SK-MEL-5 (cell line): ENCODE data around the gene SYN1. TPM values are rescaled to one million over a fixed set of nuclear protein-coding genes. Genes with fewer than 3 reads are reported as not detected.

Experiments used
- DNase-seq: peaks from one replicate; pipeline ENCODE4 v3.0.0-alpha.2; 2016; ENCODE audit warnings: low read depth, low spot score
- in situ Hi-C: cut with HindIII; loops from 2 replicates; pipeline ENCODE4 v1.10.0; 2016; ENCODE audit warnings: low sequenced_read_pairs, high pct_unique_total_duplicates, low pct_unique_long_range_greater_than_20kb
- total RNA-seq: library from RNA; depleted of rRNA; stranded (reverse); fragments of >200 nt; shearing (Covaris generic); gene quantifications from 2 replicates; pipeline ENCODE4 v1.2.3, GENCODE V29; 2014

The SYN1 gene
- total RNA-seq, 1 experiment from 2014 or later = 0.05 TPM

GRCh38 chrX:47564438-47565085 lies 55.1 kb downstream of the SYN1 start:
- in situ Hi-C loops = no loop called here

GRCh38 chrX:47563801-47564315 lies 55.8 kb downstream of the SYN1 start:
- in situ Hi-C loops = no loop called here

More at GRCh38 chrX:47564438-47565085, 55.1 kb downstream of the SYN1 start:
- no peak for DNase-seq

DNA sequence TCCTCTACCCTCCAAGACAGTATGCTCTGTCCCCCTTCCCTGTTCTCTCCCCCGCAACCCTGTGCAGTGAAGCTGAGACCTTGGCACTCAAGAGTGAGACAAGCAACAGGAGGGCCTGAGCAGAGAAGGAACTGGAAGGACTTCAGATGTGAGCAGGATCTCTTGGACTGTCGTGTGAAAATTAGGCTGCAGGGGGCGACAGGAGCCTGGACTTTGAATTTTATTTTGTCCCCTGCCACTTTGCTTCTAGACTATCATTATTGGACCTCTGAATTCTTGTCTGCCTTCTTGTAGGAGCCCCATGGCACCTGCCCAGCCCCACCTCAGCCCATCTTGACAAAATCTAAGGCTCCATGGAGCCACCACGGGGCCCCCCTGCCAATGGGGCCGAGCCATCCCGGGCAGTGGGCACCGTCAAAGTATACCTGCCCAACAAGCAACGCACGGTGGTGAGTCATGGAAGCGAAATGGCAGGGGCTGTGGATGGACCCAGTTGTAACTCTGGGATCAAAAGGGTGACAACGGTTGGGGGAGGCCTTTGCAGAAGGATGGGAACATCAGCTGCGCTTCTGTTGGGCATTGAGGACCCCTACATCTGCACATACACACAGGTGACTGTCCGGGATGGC lies 56.9 kb downstream of the SYN1 start:
- in situ Hi-C loops = no loop called here
- peak; percentile 58 for DNase-seq

More at GRCh38 chrX:47563801-47564315, 55.8 kb downstream of the SYN1 start:
- no peak for DNase-seq

DNA sequence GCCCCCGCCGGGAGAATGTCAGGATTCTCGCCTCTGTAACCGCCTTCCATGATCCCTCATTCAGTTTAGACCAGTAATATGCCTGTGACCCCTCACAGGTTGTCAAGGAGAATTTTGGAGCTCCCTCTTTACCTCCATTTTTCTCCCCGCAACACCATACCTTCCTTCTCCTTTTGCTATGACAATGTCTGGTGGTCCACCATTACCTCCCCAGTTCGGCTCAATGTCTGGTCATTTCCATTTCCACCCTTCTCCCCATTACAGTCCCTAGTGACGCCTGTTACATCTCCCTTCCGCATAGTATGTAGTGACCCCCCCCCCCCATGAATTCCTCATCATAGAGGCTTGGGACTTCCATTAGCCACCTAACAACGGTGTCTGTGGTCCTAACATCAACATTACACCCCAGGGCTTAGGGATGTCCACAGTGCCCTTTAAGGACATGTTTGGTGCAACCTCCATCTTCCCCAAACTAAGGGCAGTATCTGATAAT lies 58.0 kb downstream of the SYN1 start:
- in situ Hi-C loops = no loop called here
- DNase-seq = no peak

DNA sequence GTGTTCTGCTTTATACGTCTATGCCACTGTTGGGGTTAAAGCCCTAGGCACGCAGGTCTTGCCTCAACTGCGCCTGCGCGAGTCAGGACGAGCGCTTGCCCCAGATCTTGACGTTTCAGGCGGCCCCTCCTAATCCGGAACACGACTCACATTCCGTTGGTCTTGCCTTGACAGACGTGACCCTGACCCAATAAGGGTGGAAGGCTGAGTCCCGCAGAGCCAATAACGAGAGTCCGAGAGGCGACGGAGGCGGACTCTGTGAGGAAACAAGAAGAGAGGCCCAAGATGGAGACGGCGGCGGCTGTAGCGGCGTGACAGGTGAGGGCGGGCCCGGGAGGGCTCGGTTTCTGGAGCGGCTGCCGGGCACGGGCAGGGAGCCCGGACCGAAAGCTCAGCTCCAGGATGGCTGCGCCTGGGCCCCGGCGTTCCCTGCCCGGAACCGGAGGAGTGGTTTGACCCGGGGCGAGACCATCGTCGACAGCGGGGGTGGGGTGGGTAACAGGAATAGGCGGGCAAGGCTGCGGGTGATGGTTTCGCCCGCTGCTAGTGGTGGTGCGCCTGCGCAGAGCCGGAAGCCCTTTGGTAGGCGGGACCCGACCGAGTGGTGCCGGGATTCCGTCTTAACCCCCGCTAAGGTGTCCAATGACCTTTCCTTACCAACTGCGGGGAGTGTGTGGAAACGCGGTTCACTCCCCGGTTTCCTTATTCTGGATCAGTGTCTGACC lies 58.6 kb downstream of the SYN1 start, which contains the start of gene ARAF:
TSS of gene ARAF (plus strand) at position 272 of the 725 bp plus-strand sequence. CDS start 1,763 bp downstream, outside the sequence.
- in situ Hi-C loops = no loop called here

GRCh38 chrX:47560179-47560933 lies 59.3 kb downstream of the SYN1 start:
- DNase-seq = no peak
- in situ Hi-C loops = no loop called here

More for the DNA sequence above, 58.6 kb downstream of the SYN1 start, which contains the start of gene ARAF:
- peak; percentile 99 for DNase-seq

DNA sequence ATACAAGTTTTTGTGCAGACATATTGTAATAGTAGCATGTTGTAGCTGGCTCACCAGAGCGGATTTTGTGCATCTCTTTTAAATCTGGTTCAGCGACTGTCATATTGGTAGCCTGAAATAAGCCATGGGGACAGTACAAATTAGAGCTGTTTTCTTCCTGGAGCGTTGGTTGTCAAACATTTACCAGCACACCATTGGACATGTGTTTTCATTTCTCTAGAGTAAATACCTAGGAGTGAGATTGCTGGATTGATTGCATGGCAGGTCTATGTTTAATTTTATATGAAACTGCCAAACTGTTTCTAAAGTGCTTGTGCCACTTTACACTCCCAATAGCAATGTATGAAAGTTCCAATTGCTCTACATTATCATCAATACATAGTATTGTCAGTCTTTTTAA lies 61.2 kb downstream of the SYN1 start:
- DNase-seq = no peak
- in situ Hi-C loops = no loop called here

DNA sequence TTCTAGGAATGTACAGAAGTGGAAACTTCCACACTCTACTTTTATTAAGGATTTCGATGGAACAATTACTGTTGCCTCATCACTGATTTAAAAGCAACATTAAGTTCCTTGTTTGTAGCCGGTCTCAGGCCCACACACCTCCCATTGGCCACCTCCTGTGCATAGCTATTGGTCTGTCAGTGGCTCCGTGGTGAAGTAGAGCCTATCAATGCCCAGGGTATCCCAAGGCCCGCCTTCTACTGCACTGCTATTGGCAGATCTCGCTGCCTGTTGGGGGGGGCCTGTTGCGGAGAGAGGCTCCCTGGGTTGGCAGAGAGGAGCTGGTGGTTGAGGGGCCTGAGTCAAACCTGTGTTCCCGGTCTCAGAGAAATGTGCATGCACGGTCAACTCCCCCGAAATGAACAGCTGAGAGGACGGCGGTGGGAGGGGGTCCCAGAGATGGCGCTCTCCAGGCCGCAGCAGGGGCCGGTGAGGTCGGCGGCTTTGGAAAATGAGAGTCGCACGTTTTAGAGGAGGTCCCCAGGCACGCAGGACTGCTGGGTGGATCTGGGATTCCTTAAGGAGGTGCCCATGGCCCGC lies 63.5 kb downstream of the SYN1 start:
- in situ Hi-C loops = no loop called here
- peak; percentile 43 for DNase-seq

GRCh38 chrX:47543496-47543895 lies 76.2 kb downstream of the SYN1 start:
- in situ Hi-C loops = no loop called here

DNA sequence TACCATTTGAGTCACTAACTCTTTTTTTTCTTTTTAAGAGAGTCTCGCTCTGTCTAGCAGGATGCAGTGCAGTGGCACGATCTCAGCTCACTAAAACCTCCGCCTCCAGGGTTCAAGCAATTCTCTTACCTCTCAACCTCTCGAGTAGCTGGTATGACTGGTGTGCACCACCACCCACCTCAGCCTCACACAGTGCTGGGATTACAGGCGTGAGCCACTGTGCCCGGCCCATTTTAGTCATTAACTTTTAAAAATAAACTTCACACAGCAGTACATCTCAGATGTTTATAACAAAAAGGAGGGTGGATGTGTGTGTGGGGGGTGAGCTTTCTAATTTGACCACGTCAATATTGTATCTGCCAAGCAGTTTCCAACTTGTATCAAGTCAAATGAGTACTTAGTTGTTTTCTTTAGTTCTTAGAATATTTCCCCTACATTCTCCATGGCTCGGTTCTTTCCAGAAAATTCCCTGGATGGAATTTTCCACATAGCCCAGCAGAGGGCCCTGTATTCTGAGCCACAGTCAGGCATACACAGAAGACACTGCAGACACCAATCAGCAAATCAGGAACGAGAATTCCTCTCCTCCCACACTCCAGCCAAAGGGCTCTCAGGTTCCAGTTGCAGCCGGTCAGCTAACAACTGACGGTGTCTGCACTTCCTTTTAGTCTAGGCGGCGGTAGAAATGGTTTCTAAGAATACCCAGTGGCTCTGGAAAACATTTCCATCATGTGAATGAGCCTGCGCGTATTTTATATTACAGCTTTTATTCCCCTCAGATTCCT lies 78.7 kb downstream of the SYN1 start:
- peak; percentile 93 for DNase-seq
- in situ Hi-C loops = no loop called here

More at GRCh38 chrX:47543496-47543895, 76.2 kb downstream of the SYN1 start:
- DNase-seq = no peak

DNA sequence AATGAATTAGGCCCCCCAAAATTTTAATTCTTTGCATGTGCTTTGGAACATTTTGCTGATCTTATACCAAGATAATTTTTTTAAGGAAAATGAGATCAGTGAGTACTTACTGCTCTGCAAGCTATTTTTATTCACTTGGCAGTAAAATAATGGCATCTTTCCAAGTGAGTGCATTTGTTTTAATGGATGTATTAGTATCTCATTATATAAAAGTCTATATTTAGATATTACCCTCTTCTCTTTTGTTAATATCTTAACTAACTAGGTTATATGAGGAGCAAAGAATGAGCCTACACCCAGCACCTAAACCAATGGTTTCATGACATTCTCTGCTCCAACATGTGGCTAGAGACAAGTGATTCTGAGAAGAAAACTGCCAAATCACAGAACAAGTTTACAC lies 79.8 kb downstream of the SYN1 start:
- in situ Hi-C loops = no loop called here

GRCh38 chrX:47530049-47530448 lies 89.6 kb downstream of the SYN1 start:
- in situ Hi-C loops = no loop called here
- DNase-seq = no peak

More for the DNA sequence above, 79.8 kb downstream of the SYN1 start:
- no peak for DNase-seq

DNA sequence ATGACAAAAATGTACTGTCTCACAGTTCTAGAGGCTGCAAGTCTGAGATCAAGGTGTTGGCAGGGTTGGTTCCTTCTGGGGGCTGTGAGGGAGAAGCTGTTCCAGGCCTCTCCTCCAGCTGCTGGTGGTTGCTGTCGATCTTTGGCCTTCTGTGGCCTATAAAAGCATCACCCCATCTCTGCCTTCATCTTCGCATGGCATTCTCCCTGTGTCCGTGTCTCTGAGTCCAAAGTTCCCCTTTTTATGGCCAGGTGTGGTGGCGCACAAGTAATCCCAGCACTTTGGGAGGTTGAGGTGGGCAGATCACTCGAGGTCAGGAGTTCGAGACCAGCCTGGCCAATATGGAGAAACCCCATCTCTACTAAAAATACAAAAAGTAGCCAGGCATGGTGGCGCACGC lies 90.1 kb downstream of the SYN1 start:
- DNase-seq = no peak
- in situ Hi-C loops = no loop called here

DNA sequence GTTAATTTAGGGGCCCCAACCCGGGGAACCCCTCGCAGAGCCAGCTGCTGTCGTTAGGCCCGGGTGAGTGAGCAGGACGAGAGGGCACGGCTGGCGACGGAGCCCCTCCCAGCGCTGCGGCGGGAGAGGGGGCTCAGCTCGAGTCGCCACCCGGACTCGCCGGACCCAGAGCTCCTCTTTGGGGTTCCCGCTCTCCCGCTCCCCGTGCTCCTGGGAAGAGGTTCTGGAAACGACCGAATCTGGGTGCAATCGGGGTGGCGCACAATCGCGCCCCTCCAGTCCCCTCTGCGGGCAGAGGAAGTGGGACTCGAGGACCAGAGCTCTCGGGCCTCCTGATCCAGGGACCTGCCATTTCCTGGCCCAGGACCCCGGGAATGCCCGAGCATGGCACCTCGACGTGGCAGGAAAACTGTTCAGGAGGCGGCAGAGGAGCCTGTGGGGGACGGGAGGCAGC lies 95.9 kb downstream of the SYN1 start:
- in situ Hi-C loops = no loop called here

DNA sequence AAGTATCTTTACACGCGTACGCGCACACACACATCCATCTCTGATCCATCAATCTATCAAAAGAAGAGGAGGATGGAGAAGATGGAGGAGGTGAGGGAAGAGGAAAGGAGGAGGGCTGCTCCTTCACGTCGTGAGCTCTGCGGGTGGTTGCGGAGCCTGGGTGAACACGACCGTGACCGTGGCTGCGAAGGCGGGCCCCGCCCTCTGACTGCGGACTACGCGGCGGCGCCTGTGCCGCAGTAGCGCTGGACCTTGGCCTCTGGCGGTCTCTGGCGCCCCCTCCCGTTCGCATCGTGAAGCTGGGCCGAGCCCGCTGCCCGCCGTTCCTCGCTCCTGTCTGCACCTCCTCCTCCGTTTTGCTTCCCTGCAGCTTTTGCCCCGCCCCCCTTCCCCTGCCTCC lies 96.4 kb downstream of the SYN1 start:
- peak; percentile 73 for DNase-seq
- in situ Hi-C loops = no loop called here

More for the DNA sequence above, 95.9 kb downstream of the SYN1 start:
- no peak for DNase-seq
